KMS-11 (cell line): ENCODE data around the gene WNT11.

Experiments
- H2AFZ ChIP-seq: fragments of 200-600 bp; sonication (generic); 2 replicates; pipeline ENCODE4 v1.6.1; 2016; ENCODE audit warnings: antibody characterized with exemption, mixed run types, low read depth
- H3K27ac ChIP-seq: fragments of 200-600 bp; sonication (generic); 2 replicates; pipeline ENCODE4 v1.6.1; 2016; ENCODE audit warnings: mild to moderate bottlenecking, mixed run types
- H3K27me3 ChIP-seq: fragments of 200-600 bp; sonication (generic); 2 replicates; pipeline ENCODE4 v1.6.1; 2017; ENCODE audit warnings: mild to moderate bottlenecking, low read depth, mixed run types, moderate library complexity; ENCODE audit not compliant: insufficient read depth
- H3K36me3 ChIP-seq: fragments of 200-600 bp; sonication (generic); 2 replicates; pipeline ENCODE4 v1.6.1; 2017; ENCODE audit warnings: mild to moderate bottlenecking, mixed run types; ENCODE audit not compliant: insufficient read depth
- H3K4me1 ChIP-seq: fragments of 200-600 bp; sonication (generic); 2 replicates; pipeline ENCODE4 v1.6.1; 2016; ENCODE audit warnings: mild to moderate bottlenecking, low read depth, mixed run types; ENCODE audit not compliant: poor library complexity, severe bottlenecking
- H3K4me2 ChIP-seq: fragments of 200-600 bp; sonication (generic); 2 replicates; pipeline ENCODE4 v1.7.0; 2016; ENCODE audit warnings: mild to moderate bottlenecking, mixed run types
- H3K4me3 ChIP-seq: fragments of 200-600 bp; sonication (generic); IDR thresholded peaks from 2 replicates; pipeline ENCODE4 v1.6.1; 2017; ENCODE audit warnings: low read depth, low read length, mixed read lengths; ENCODE audit not compliant: insufficient read depth
- H3K79me2 ChIP-seq: fragments of 200-600 bp; sonication (generic); 2 replicates; pipeline ENCODE4 v1.6.1; 2016; ENCODE audit warnings: low read depth, mixed run types; ENCODE audit not compliant: insufficient read depth
- H3K9ac ChIP-seq: fragments of 200-600 bp; sonication (generic); 2 replicates; pipeline ENCODE4 v1.6.1; 2016; ENCODE audit warnings: mild to moderate bottlenecking, mixed run types
- H4K20me1 ChIP-seq: fragments of 200-600 bp; sonication (generic); 2 replicates; pipeline ENCODE4 v1.6.1; 2016; ENCODE audit warnings: mild to moderate bottlenecking, mixed run types; ENCODE audit not compliant: insufficient read depth
- TF ChIP-seq, protein P1 (sequence below): fragments of 200-600 bp; sonication (generic); conservative IDR thresholded peaks from 2 replicates; pipeline ENCODE4 v1.6.1; 2017; ENCODE audit warnings: low read depth, mild to moderate bottlenecking, antibody characterized with exemption, low read length, moderate library complexity, mixed read lengths

WNT11 gene

DNA sequence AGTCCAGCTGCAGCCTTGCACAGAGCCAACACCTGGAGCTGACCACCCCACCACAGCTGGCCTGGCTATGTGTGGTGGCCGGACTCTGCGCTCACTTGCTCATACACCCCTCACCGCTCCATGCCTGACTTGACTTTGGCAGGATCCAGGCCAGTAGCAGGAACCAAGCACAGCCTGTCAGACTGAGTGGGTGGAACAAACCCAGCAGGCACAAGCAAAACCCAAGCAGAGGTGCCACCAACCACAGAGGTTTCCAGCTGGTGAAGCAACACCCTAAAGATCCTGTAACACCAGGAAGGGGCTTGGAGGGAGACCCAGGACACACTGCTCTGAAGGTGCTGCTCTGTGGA, 44.9 kb upstream of the WNT11 start:
- TF ChIP-seq, protein P1, sequence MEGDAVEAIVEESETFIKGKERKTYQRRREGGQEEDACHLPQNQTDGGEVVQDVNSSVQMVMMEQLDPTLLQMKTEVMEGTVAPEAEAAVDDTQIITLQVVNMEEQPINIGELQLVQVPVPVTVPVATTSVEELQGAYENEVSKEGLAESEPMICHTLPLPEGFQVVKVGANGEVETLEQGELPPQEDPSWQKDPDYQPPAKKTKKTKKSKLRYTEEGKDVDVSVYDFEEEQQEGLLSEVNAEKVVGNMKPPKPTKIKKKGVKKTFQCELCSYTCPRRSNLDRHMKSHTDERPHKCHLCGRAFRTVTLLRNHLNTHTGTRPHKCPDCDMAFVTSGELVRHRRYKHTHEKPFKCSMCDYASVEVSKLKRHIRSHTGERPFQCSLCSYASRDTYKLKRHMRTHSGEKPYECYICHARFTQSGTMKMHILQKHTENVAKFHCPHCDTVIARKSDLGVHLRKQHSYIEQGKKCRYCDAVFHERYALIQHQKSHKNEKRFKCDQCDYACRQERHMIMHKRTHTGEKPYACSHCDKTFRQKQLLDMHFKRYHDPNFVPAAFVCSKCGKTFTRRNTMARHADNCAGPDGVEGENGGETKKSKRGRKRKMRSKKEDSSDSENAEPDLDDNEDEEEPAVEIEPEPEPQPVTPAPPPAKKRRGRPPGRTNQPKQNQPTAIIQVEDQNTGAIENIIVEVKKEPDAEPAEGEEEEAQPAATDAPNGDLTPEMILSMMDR = no peak
- H3K27me3 ChIP-seq = no peaks in the 10 kb centered on the region
- H3K4me2 ChIP-seq = no peak overlapping the region
- H3K4me3 ChIP-seq = no peak overlapping the region
- H4K20me1 ChIP-seq = no peaks in the 10 kb centered on the region
- H3K79me2 ChIP-seq = no peaks in the 10 kb centered on the region
- no peak overlapping the region for H3K9ac ChIP-seq
- H3K36me3 ChIP-seq = no peaks in the 10 kb centered on the region
- H3K4me1 ChIP-seq = no peaks in the 10 kb centered on the region
- H3K27ac ChIP-seq = no peak overlapping the region
- no peak overlapping the region for H2AFZ ChIP-seq

DNA sequence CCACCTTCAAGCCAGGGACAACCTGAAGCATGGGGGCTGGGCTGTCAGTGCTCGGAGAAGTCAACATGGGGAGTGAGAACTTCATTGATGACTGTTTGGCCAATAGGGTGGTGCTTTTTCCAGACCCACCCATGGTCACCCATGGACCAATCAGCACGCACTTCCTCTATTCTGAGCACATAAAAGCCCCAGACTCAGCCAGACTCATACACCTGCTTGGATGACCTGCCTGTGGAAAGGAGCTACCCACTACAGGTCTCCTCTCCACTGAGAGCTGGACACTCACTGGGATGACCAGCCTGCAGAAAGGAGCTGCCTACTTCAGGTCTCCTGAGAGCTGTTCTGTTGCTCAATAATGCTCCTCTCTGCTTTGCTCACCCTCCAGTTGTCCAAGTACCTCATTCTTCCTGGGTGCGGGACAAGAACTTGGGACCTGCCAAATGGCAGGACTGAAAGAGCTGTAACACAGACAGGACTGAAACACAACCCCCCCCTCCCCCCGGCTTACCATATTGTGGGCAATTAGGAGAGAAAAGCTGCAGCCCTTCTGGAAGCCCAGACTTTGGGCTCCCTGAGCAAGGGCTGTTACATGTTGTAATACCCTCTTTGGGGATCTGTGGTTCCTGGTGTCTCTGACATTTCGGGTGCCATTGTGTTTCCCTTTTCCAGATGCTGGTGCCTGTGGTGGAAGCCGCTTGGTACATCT, 44.4 kb upstream of the WNT11 start:
- TF ChIP-seq, protein P1 = no peak
- Histone ChIP-seq H3K4me1 (no peaks in the 10 kb centered on the region), H2AFZ (no peak overlapping the region), H3K27me3 (no peaks in the 10 kb centered on the region), H3K4me3 (no peak overlapping the region), H3K79me2 (no peaks in the 10 kb centered on the region), H3K36me3 (no peaks in the 10 kb centered on the region), H3K4me2 (no peak overlapping the region), H3K9ac (no peak overlapping the region), H4K20me1 (no peaks in the 10 kb centered on the region), H3K27ac (no peak overlapping the region)

DNA sequence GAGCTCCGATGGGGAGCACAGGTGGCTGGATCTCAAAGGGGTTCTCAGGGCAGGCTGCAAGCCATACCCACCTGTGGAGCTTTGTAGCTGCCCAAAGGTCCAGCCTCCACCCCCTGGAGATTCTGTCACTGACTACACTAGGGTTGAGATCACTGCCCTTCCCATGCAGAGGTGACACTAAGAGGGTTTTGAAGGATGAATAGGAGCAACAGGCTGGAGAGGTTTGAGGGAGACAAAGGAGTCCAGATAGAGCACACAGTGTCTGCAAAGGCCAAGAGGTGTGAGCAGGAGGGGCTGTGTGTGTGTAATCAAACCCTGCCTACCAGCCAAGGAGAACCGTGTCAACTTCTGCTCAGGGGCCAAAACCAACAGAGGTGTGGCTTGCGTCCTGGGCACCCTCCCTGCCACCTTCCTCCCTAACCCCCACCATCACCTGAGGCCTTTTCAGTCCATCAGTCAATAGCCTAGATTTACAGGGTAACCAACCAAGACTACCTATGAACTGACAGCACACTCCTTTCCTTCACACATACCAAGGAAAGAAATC, 43.0 kb upstream of the WNT11 start:
- Histone ChIP-seq H3K36me3 (no peaks in the 10 kb centered on the region), H3K27me3 (no peaks in the 10 kb centered on the region), H4K20me1 (no peaks in the 10 kb centered on the region), H2AFZ (no peak overlapping the region), H3K9ac (no peak overlapping the region), H3K4me2 (no peak overlapping the region), H3K27ac (no peak overlapping the region), H3K4me1 (no peaks in the 10 kb centered on the region), H3K79me2 (no peaks in the 10 kb centered on the region), H3K4me3 (no peak overlapping the region)
- TF ChIP-seq, protein P1 = no peak

DNA sequence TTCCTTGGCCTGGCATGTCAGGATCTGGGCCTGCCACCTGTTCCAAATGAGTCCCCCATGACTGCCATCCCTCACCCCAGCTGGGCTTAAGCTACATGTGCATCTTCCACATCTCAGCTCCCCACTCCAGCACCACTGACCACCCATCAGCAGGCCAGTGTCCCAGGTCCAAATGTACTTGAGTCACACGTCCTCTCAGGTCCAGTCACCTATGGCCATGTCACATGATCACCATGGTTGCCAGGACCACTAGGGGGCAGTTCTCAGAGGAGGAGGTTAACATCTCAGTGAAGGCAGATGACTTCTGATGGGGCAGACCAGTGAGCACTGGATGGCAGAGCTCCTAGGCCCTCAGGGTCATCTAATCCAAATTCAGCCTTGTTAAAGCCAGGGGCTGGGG, 41.9 kb upstream of the WNT11 start:
- Histone ChIP-seq H3K9ac (no peak overlapping the region), H3K4me3 (no peak overlapping the region), H3K4me2 (no peak overlapping the region), H2AFZ (no peak overlapping the region), H3K4me1 (no peaks in the 10 kb centered on the region), H3K79me2 (no peaks in the 10 kb centered on the region), H4K20me1 (no peaks in the 10 kb centered on the region), H3K27me3 (no peaks in the 10 kb centered on the region), H3K36me3 (no peaks in the 10 kb centered on the region), H3K27ac (no peak overlapping the region)
- TF ChIP-seq, protein P1 = peak; percentile 73
